Hepatocyte (in vitro differentiated cells): Measurements from ENCODE around the gene RNF212B.

Source experiments
- EZH2 ChIP-seq: fragments of 200-600 bp; sonication (generic); IDR thresholded peaks from 2 replicates; pipeline ENCODE4 v1.6.1; 2016; ENCODE audit warnings: antibody characterized with exemption, mild to moderate bottlenecking, borderline replicate concordance
- EZH2phosphoT487 ChIP-seq: fragments of 200-600 bp; sonication (generic); IDR thresholded peaks from one replicate; pipeline ENCODE4 v1.6.1; 2018; ENCODE audit warnings: antibody characterized with exemption, mild to moderate bottlenecking, low read depth, moderate library complexity; ENCODE audit not compliant: unreplicated experiment, severe bottlenecking
- TF ChIP-seq, protein P1 (sequence below): fragments of 200-600 bp; sonication (generic); IDR thresholded peaks from 2 replicates; pipeline ENCODE4 v1.5.1; 2016; ENCODE audit warnings: antibody characterized with exemption, mild to moderate bottlenecking; ENCODE audit not compliant: poor library complexity

DNA sequence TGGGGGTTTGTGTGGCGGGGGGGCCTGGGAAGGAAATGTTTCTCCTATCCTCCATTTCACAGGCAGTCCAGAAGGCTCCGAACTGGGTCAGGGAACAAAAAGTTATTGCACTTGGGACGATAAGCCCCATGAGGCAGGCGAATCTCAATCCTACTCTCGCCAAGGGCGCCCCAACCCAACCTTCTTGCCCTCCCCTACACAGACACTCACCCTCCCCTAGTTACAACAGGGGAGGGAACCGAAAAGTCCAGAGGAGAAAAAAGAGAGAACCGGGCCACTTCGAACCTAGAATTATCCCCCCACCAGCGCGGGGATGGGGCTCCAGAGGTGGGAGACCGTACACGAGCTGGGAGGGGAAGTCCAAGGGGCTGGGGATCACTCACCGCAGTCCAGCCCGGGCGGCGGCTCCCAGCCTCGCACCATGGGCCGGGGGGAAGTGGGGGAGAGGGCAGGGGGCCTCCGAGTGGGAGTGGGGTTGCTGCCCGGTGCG lies 47.8 kb downstream of the RNF212B start:
- TF ChIP-seq EZH2: no peak
- TF ChIP-seq, protein P1, sequence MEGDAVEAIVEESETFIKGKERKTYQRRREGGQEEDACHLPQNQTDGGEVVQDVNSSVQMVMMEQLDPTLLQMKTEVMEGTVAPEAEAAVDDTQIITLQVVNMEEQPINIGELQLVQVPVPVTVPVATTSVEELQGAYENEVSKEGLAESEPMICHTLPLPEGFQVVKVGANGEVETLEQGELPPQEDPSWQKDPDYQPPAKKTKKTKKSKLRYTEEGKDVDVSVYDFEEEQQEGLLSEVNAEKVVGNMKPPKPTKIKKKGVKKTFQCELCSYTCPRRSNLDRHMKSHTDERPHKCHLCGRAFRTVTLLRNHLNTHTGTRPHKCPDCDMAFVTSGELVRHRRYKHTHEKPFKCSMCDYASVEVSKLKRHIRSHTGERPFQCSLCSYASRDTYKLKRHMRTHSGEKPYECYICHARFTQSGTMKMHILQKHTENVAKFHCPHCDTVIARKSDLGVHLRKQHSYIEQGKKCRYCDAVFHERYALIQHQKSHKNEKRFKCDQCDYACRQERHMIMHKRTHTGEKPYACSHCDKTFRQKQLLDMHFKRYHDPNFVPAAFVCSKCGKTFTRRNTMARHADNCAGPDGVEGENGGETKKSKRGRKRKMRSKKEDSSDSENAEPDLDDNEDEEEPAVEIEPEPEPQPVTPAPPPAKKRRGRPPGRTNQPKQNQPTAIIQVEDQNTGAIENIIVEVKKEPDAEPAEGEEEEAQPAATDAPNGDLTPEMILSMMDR: no peak
- no peak for TF ChIP-seq EZH2phosphoT487
